Esophagus muscularis mucosa (tissue), 3 donors: Measurements from ENCODE around the gene PIEZO1.

ENCODE experiments used
- CTCF ChIP-seq, 3 experiments: fragments of 200-600 bp in 2 of 3; fragments of 450-650 bp in 1 of 3; sonication (generic) in 2 of 3; IDR thresholded peaks; one replicate each; pipeline ENCODE4 v1.5.1; 2017 to 2019; ENCODE audit warnings: antibody characterized with exemption in 3 of 3, mild to moderate bottlenecking in 2 of 3, moderate library complexity in 1 of 3
- POLR2A ChIP-seq: fragments of 450-650 bp; IDR thresholded peaks from one replicate; pipeline ENCODE4 v1.6.1; 2017; ENCODE audit warnings: antibody characterized with exemption, moderate library complexity, mild to moderate bottlenecking, low read depth
- POLR2AphosphoS5 ChIP-seq, 2 donors: sonication (generic); formaldehyde crosslinking; IDR thresholded peaks; one replicate each; pipeline ENCODE4 v1.6.1; 2017; ENCODE audit warnings: antibody characterized with exemption in 2 of 2

GRCh38 chr16:88712362-88712979, 72.5 kb downstream of the PIEZO1 start:
- TF ChIP-seq CTCF (IDR thresholded peaks at IDR 0.05) (no peak), POLR2AphosphoS5 (IDR thresholded peaks at IDR 0.05) (no peak), POLR2A (no peak)
